HepG2 (cell line): ENCODE data around the gene PLXNA4. TPM values are rescaled to one million over a fixed set of nuclear protein-coding genes. Genes with fewer than 3 reads are reported as not detected.

Source experiments
- ATAC-seq: fragments of 200-7000 bp; cut with Tn5 transposase; 3 replicates; pipeline ENCODE4 v1.9.1; 2020; ENCODE audit warnings: mild to moderate bottlenecking, moderate library complexity
- BruUV-seq: library from RNA; stranded (reverse); fragments of 400-500 nt; replicated peaks from 2 replicates; lab custom pipeline; 2021; lab: Mats Ljungman, UMichigan
- CTCF ChIA-PET: fragments of 300-600 bp; formaldehyde crosslinking; extraction: SDS; loops from one replicate; lab custom pipeline; 2021; ENCODE audit warnings: low total read pairs, inconsistent platforms, low intra/inter-chr PET ratio; lab: Yijun Ruan, JAX
- POLR2A ChIA-PET: fragments of 350-600 bp; sonication (Branson Sonifier 250); formaldehyde crosslinking; loops from one replicate; lab custom pipeline; 2020; ENCODE audit warnings: antibody characterized with exemption, inconsistent platforms; lab: Yijun Ruan, JAX
- DNase-seq: peaks from one replicate; pipeline ENCODE4 v3.0.0-alpha.2; 2015; ENCODE audit warnings: low spot score
- FAIRE-seq: peaks from 3 replicates; lab custom pipeline; 2011; peaks lifted over from hg19 to GRCh38; lab: Jason Lieb, UNC
- H2AFZ ChIP-seq: one replicate; pipeline ENCODE4 v1.6.1; 2011; ENCODE audit warnings: low read length, inconsistent platforms
- H3K27ac ChIP-seq: fragments of 300-600 bp; 3 replicates; pipeline ENCODE4 v1.8.0; 2011; ENCODE audit warnings: mixed run types, mild to moderate bottlenecking, mixed read lengths, low read length, inconsistent platforms; ENCODE audit not compliant: insufficient read depth; ENCODE audit errors: extremely low read length
- H3K27me3 ChIP-seq, 2 experiments: fragments of 200-600 bp in 1 of 2; 2 replicates in 1 of 2; 3 replicates in 1 of 2; pipeline versions ENCODE4 v1.6.0 to v1.8.0; 2011; ENCODE audit warnings: low read length in 2 of 2, mild to moderate bottlenecking in 2 of 2, moderate library complexity in 2 of 2, inconsistent platforms in 1 of 2; ENCODE audit not compliant: insufficient read depth in 2 of 2, control insufficient read depth in 1 of 2
- H3K36me3 ChIP-seq, 2 experiments: fragments of 200-600 bp in 1 of 2; replicated peaks in 1 of 2; 2 replicates in 1 of 2; 3 replicates in 1 of 2; pipeline versions ENCODE4 v1.5.1 to v1.8.0; 2011; ENCODE audit warnings: low read length in 2 of 2, inconsistent platforms in 1 of 2; ENCODE audit not compliant: insufficient read depth in 2 of 2, control insufficient read depth in 1 of 2
- H3K4me1 ChIP-seq: 2 replicates; pipeline ENCODE4 v1.5.1; 2012; ENCODE audit warnings: low read length, inconsistent platforms; ENCODE audit not compliant: insufficient read depth
- H3K4me2 ChIP-seq: 2 replicates; pipeline ENCODE4 v1.6.0; 2011; ENCODE audit warnings: low read depth, low read length, inconsistent platforms
- H3K4me3 ChIP-seq, 3 experiments: fragments of 200-600 bp in 1 of 3; sonication (generic), shearing (Covaris generic) in 1 of 3; replicated peaks in 1 of 3; 2 replicates each; pipeline ENCODE4 v1.5.1; 2011 to 2016; ENCODE audit warnings: low read length in 3 of 3, inconsistent platforms in 2 of 3, low read depth in 2 of 3, mild to moderate bottlenecking in 2 of 3, control low read depth in 1 of 3, mixed read lengths in 1 of 3; ENCODE audit not compliant: insufficient read depth in 1 of 3
- H3K79me2 ChIP-seq: one replicate; pipeline ENCODE4 v1.6.1; 2011; ENCODE audit warnings: low read length, inconsistent platforms; ENCODE audit not compliant: insufficient read depth
- H3K9ac ChIP-seq: 2 replicates; pipeline ENCODE4 v1.6.0; 2011; ENCODE audit warnings: mild to moderate bottlenecking, low read depth, low read length, inconsistent platforms; ENCODE audit not compliant: insufficient read depth
- H3K9me3 ChIP-seq: 2 replicates; pipeline ENCODE4 v1.5.1; 2012; ENCODE audit warnings: mild to moderate bottlenecking, low read length
- H4K20me1 ChIP-seq: 2 replicates; pipeline ENCODE4 v1.6.0; 2011; ENCODE audit warnings: inconsistent platforms, mild to moderate bottlenecking, low read length, moderate library complexity; ENCODE audit not compliant: insufficient read depth
- DNMT3B ChIP-seq: conservative IDR thresholded peaks from 2 replicates; pipeline ENCODE4 v1.6.1; 2016; ENCODE audit warnings: missing biosample characterization, control low read depth
- GRHL1 ChIP-seq: sonication (generic); formaldehyde crosslinking; conservative IDR thresholded peaks from 2 replicates; pipeline ENCODE4 v1.8.0; 2022; ENCODE audit warnings: missing genetic modification reagents
- HES4 ChIP-seq: sonication (generic); formaldehyde crosslinking; IDR thresholded peaks from 2 replicates; pipeline ENCODE4 v1.9.0; 2021; ENCODE audit warnings: mild to moderate bottlenecking, missing genetic modification reagents, borderline replicate concordance
- MTF2 ChIP-seq: sonication (generic); formaldehyde crosslinking; IDR thresholded peaks from 2 replicates; pipeline ENCODE4 v1.5.0; 2020; ENCODE audit warnings: missing genetic modification reagents, borderline replicate concordance
- NCOA5 ChIP-seq: sonication (generic); formaldehyde crosslinking; IDR thresholded peaks from 2 replicates; pipeline ENCODE4 v1.4.0; 2020; ENCODE audit warnings: missing genetic modification reagents
- PHF20 ChIP-seq: sonication (generic); formaldehyde crosslinking; IDR thresholded peaks from 2 replicates; pipeline ENCODE4 v1.5.0; 2020; ENCODE audit warnings: mild to moderate bottlenecking, missing genetic modification reagents
- SP4 ChIP-seq: sonication (generic); formaldehyde crosslinking; IDR thresholded peaks from 2 replicates; pipeline ENCODE4 v1.8.1; 2023; ENCODE audit warnings: mild to moderate bottlenecking, missing genetic modification reagents
- ZMAT3 ChIP-seq: sonication (generic); formaldehyde crosslinking; conservative IDR thresholded peaks from 2 replicates; pipeline ENCODE4 v1.7.0; 2021; ENCODE audit warnings: missing genetic modification reagents
- ZNF230 ChIP-seq: sonication (generic); formaldehyde crosslinking; IDR thresholded peaks from 2 replicates; pipeline ENCODE4 v1.4.0; 2020; ENCODE audit warnings: mild to moderate bottlenecking, missing genetic modification reagents
- ZNF232 ChIP-seq: sonication (generic); formaldehyde crosslinking; IDR thresholded peaks from 2 replicates; pipeline ENCODE4 v1.4.0; 2020; ENCODE audit warnings: missing genetic modification reagents, borderline replicate concordance
- ZNF3 ChIP-seq: IDR thresholded peaks from 2 replicates; pipeline ENCODE4 v1.7.0; 2017; ENCODE audit warnings: inconsistent platforms
- ZNF382 ChIP-seq: sonication (generic); formaldehyde crosslinking; IDR thresholded peaks from 2 replicates; pipeline ENCODE4 v1.5.0; 2020; ENCODE audit warnings: missing genetic modification reagents, mild to moderate bottlenecking, borderline replicate concordance
- ZNF446 ChIP-seq: sonication (generic); formaldehyde crosslinking; IDR thresholded peaks from 2 replicates; pipeline ENCODE4 v1.5.0; 2020; ENCODE audit warnings: mild to moderate bottlenecking, missing genetic modification reagents
- ZNF460 ChIP-seq: sonication (generic); formaldehyde crosslinking; IDR thresholded peaks from 2 replicates; pipeline ENCODE4 v1.5.1; 2020; ENCODE audit warnings: missing genetic modification reagents, mild to moderate bottlenecking, borderline replicate concordance
- ZNF747 ChIP-seq: sonication (generic); formaldehyde crosslinking; IDR thresholded peaks from 2 replicates; pipeline ENCODE4 v1.8.1; 2023; ENCODE audit warnings: missing genetic modification reagents, mild to moderate bottlenecking, borderline replicate concordance
- WGBS: methylation state at CpG from one replicate; pipeline ENCODE4 v1.1.6; 2017; ENCODE audit warnings: low lambda C conversion rate; 5-methylcytosine and 5-hydroxymethylcytosine counted together
- in situ Hi-C: cut with HindIII; loops from 2 replicates; pipeline ENCODE4 v1.10.0; 2017; ENCODE audit warnings: low pct_unique_long_range_greater_than_20kb; ENCODE audit not compliant: extremely low pct_ligation_motif_present
- intact Hi-C: fragments of 100-400 bp; cut with micrococcal nuclease; formaldehyde crosslinking; loops from one replicate; pipeline ENCODE4 v1.10.0; 2022; ENCODE audit not compliant: unreplicated experiment
- polyA plus RNA-seq, 8 experiments: library from polyadenylated mRNA; depleted of rRNA in 3 of 8; stranded (reverse) in 7 of 8; unstranded in 1 of 8; fragments of >200 nt; fragmentation: Illumina TruSeq in 4 of 8; extraction: Trizol in 4 of 8; gene quantifications; 2 replicates each; pipeline versions ENCODE4 v1.2.1 to v1.2.3, GENCODE V29; 2011 to 2016; ENCODE audit warnings: low read depth in 4 of 8, missing spikeins in 1 of 8, mixed read lengths in 1 of 8; ENCODE audit not compliant: insufficient read depth in 1 of 8
- total RNA-seq, 5 experiments: library from RNA; depleted of rRNA; stranded (reverse); fragments of >200 nt; fragmentation: Illumina TruSeq; extraction: Trizol; gene quantifications; 2 replicates each; pipeline ENCODE4 v1.2.3, GENCODE V29; 2016; ENCODE audit warnings: low read depth in 1 of 5
- TF ChIP-seq, protein P1 (sequence below): sonication (generic); IDR thresholded peaks from 2 replicates; pipeline ENCODE4 v1.6.1; 2016; ENCODE audit warnings: low read depth, borderline replicate concordance
- TF ChIP-seq, protein P2 (sequence below): IDR thresholded peaks from 2 replicates; pipeline ENCODE4 v1.4.0; 2020; ENCODE audit warnings: mild to moderate bottlenecking, missing genetic modification reagents
- TF ChIP-seq, protein P3 (sequence below): sonication (generic); formaldehyde crosslinking; IDR thresholded peaks from 2 replicates; pipeline ENCODE4 v1.8.0; 2022; ENCODE audit warnings: missing genetic modification reagents, mild to moderate bottlenecking, moderate library complexity, borderline replicate concordance

PLXNA4 gene
- total and polyA plus RNA-seq, 2 of the 13 experiments (the other 11 are each of a cell fraction or from before 2014, with no cell fraction given) = 0.01 to 0.04 TPM

GRCh38 chr7:132138817-132139216, 437.5 kb downstream of the PLXNA4 start:
- H3K4me3 ChIP-seq = no peak overlapping the region
- TF ChIP-seq DNMT3B = no peak
- no peak for TF ChIP-seq HES4 (CRISPR knock-in tag)
- no peak for TF ChIP-seq GRHL1 (CRISPR knock-in tag)
- TF ChIP-seq, protein P1, sequence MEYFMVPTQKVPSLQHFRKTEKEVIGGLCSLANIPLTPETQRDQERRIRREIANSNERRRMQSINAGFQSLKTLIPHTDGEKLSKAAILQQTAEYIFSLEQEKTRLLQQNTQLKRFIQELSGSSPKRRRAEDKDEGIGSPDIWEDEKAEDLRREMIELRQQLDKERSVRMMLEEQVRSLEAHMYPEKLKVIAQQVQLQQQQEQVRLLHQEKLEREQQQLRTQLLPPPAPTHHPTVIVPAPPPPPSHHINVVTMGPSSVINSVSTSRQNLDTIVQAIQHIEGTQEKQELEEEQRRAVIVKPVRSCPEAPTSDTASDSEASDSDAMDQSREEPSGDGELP = no peak
- no peak for TF ChIP-seq ZNF3 (CRISPR knock-in tag)
- no peak for TF ChIP-seq ZNF747 (CRISPR knock-in tag)
- TF ChIP-seq ZNF382 (CRISPR knock-in tag) = no peak
- no peak for TF ChIP-seq NCOA5 (CRISPR knock-in tag)
- TF ChIP-seq PHF20 (CRISPR knock-in tag) = no peak
- no peak for TF ChIP-seq ZNF460 (CRISPR knock-in tag)
- TF ChIP-seq, protein P2, sequence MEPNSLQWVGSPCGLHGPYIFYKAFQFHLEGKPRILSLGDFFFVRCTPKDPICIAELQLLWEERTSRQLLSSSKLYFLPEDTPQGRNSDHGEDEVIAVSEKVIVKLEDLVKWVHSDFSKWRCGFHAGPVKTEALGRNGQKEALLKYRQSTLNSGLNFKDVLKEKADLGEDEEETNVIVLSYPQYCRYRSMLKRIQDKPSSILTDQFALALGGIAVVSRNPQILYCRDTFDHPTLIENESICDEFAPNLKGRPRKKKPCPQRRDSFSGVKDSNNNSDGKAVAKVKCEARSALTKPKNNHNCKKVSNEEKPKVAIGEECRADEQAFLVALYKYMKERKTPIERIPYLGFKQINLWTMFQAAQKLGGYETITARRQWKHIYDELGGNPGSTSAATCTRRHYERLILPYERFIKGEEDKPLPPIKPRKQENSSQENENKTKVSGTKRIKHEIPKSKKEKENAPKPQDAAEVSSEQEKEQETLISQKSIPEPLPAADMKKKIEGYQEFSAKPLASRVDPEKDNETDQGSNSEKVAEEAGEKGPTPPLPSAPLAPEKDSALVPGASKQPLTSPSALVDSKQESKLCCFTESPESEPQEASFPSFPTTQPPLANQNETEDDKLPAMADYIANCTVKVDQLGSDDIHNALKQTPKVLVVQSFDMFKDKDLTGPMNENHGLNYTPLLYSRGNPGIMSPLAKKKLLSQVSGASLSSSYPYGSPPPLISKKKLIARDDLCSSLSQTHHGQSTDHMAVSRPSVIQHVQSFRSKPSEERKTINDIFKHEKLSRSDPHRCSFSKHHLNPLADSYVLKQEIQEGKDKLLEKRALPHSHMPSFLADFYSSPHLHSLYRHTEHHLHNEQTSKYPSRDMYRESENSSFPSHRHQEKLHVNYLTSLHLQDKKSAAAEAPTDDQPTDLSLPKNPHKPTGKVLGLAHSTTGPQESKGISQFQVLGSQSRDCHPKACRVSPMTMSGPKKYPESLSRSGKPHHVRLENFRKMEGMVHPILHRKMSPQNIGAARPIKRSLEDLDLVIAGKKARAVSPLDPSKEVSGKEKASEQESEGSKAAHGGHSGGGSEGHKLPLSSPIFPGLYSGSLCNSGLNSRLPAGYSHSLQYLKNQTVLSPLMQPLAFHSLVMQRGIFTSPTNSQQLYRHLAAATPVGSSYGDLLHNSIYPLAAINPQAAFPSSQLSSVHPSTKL = no peak
- TF ChIP-seq SP4 (CRISPR knock-in tag) = no peak
- no peak for TF ChIP-seq ZNF232 (CRISPR knock-in tag)
- no peak for TF ChIP-seq ZMAT3 (CRISPR knock-in tag)
- no peak for TF ChIP-seq MTF2 (CRISPR knock-in tag)
- no peak for TF ChIP-seq ZNF230 (CRISPR knock-in tag)
- TF ChIP-seq ZNF446 = no peak
- TF ChIP-seq, protein P3, sequence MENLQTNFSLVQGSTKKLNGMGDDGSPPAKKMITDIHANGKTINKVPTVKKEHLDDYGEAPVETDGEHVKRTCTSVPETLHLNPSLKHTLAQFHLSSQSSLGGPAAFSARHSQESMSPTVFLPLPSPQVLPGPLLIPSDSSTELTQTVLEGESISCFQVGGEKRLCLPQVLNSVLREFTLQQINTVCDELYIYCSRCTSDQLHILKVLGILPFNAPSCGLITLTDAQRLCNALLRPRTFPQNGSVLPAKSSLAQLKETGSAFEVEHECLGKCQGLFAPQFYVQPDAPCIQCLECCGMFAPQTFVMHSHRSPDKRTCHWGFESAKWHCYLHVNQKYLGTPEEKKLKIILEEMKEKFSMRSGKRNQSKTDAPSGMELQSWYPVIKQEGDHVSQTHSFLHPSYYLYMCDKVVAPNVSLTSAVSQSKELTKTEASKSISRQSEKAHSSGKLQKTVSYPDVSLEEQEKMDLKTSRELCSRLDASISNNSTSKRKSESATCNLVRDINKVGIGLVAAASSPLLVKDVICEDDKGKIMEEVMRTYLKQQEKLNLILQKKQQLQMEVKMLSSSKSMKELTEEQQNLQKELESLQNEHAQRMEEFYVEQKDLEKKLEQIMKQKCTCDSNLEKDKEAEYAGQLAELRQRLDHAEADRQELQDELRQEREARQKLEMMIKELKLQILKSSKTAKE (CRISPR knock-in tag) = no peak
- no peak overlapping the region for H3K4me2 ChIP-seq
- no peak overlapping the region for H2AFZ ChIP-seq
- no peaks in the 10 kb centered on the region for H3K9me3 ChIP-seq
- 0% methylated on average over 2 of the region's 2 CpGs for WGBS
- H3K27ac ChIP-seq = no peak overlapping the region
- intact Hi-C loops = no loop called here
- H4K20me1 ChIP-seq = no peaks in the 10 kb centered on the region; the same call in 1 of the 2 replicates
- H3K79me2 ChIP-seq = no peaks in the 10 kb centered on the region
- ChIA-PET POLR2A (no interaction called here), CTCF (no interaction called here)
- no TSS peak for BruUV-seq
- FAIRE-seq (no peak), DNase-seq (no peak), ATAC-seq (no peak)
- no peak overlapping the region for H3K9ac ChIP-seq
- in situ Hi-C loops = no loop called here
- H3K36me3 ChIP-seq = no peaks in the 10 kb centered on the region
- no peaks in the 10 kb centered on the region for H3K4me1 ChIP-seq
- H3K27me3 ChIP-seq = peaks cover 0 to 32% of the 10 kb centered on the region in 2 experiments; a peak in 2 of 5 replicates
